Upper lobe of right lung (tissue), 1 donor: ENCODE results near the gene SLC45A1. TPM values are rescaled to one million over a fixed set of nuclear protein-coding genes. Genes with fewer than 3 reads are reported as not detected.

Experiments used
- ATAC-seq: fragments of 200-7000 bp; cut with Tn5 transposase; one replicate; pipeline ENCODE4 v1.9.1; 2020; ENCODE audit warnings: mild to moderate bottlenecking, moderate library complexity
- DNase-seq: peaks from one replicate; pipeline ENCODE4 v3.0.0-alpha.2; 2020
- H3K27ac ChIP-seq: fragments of 200-600 bp; one replicate; pipeline ENCODE4 v1.8.0; 2022
- H3K27me3 ChIP-seq: fragments of 200-600 bp; one replicate; pipeline ENCODE4 v1.8.0; 2022; ENCODE audit warnings: mild to moderate bottlenecking
- H3K36me3 ChIP-seq: fragments of 200-600 bp; one replicate; pipeline ENCODE4 v1.8.0; 2022
- H3K4me1 ChIP-seq: fragments of 200-600 bp; one replicate; pipeline ENCODE4 v1.8.0; 2022
- H3K4me3 ChIP-seq: fragments of 200-600 bp; one replicate; pipeline ENCODE4 v1.8.0; 2022; ENCODE audit warnings: mild to moderate bottlenecking
- H3K9me3 ChIP-seq: fragments of 200-600 bp; one replicate; pipeline ENCODE4 v1.8.0; 2022
- CTCF ChIP-seq: fragments of 200-600 bp; IDR thresholded peaks from one replicate; pipeline ENCODE4 v1.8.0; 2022; ENCODE audit warnings: antibody characterized with exemption
- intact Hi-C: fragments of 100-400 bp; cut with DNase I; formaldehyde crosslinking; loops from one replicate; pipeline ENCODE4 v1.11.0; 2022
- total RNA-seq: library from RNA; stranded (reverse); fragmentation: NEBNext Ultra II Directional; extraction: Animal tissue kit (Norgen Biotek cat#: 25700); gene quantifications from one replicate; pipeline ENCODE4 v1.2.1, GENCODE V29; 2021
- donor health status: DM: no; HTN: yes; CAD: no; lungs with severe emphysema.

SLC45A1 gene
- total RNA-seq, 1 donor from 2014 or later = 1.9 TPM

DNA sequence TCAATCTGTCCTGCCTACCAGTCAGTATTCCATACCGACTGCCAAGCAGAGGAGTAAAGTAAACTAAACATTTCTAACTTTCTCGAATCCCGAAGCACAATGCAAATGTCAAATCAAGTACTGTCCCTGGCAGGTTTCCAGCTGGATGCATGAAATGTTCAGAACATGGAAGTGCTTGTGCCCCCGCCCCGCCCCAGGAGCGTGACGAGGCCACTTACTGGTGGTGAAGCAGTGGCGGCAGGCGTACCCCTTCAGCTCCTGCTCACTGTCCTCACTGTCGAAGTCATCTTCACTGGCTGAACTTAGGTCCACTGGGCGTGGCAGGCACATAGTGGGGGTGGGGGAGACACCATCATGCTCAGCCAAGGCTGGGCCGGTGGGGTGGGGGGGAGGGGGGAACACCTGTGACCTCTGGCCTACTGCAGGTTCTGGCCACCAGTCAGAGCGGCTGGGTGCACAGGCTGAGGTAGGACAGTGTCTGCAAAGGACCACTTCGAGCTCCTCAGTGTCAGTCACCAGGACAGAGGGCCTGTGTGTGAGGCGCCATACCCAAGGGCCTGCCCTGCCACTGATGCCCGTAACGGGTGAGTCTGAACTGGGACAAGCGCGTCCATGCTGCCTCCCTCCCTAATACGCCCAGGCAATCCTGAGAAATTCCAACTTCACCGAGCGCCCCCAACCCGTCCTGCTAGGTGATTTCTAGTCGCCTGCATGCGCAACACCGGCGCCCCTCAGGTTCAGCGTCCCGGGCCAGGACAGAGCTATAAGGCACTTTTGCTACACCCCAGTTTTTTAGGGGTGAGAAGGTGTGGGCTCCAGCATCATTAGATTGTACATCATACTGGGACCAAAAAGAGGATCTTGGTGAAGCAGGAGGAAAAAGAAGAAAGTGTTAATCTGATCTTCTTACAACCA is 46.9 kb downstream of the SLC45A1 start:
- Histone ChIP-seq H3K9me3 (no peaks in the 10 kb centered on the region), H3K4me3 (no peak overlapping the region), H3K36me3 (peaks cover 66% of the 10 kb centered on the region), H3K27ac (peak overlapping the region; percentile 26), H3K27me3 (no peaks in the 10 kb centered on the region), H3K4me1 (peaks cover 28% of the 10 kb centered on the region)
- ATAC-seq (peak; percentile 34), DNase-seq (no peak)
- no peak for TF ChIP-seq CTCF
- intact Hi-C loops = no loop called here

DNA sequence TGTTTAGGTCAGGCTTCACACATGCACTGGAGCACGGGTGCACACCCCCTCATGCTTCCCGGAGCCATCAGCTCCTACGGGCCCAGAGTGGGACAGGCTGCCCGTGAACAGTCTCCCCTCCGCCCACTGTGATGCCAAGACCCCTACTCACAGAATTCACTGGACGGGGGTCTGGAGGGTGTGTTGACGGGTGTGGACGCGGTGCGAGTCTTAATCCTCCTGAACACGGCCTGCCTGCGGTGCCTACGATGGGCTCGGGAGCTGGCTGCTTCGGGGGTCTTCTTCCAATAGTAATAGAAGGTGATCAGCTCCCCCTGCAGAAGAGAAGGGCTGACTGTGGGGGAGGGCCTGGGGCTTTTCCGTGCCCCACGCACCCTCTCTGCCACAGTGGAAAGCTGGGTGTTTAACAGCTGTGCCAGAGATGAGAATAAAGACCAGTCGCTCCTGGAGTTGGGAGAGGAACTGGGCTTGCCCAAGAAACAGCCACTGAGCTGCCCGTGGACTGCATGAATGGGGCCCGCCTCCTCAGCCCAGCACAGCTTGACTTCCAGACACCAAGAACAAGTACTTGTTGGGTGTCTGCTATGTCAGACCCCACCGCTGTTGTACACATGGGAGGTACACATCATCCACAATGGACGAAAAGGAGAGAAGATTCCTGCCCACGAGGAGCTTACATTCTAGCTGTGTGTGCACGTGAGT is 47.9 kb downstream of the SLC45A1 start:
- DNase-seq (no peak), ATAC-seq (no peak)
- Histone ChIP-seq H3K36me3 (peaks cover 58% of the 10 kb centered on the region), H3K4me3 (no peak overlapping the region), H3K4me1 (peaks cover 34% of the 10 kb centered on the region), H3K9me3 (no peaks in the 10 kb centered on the region), H3K27ac (no peak overlapping the region), H3K27me3 (no peaks in the 10 kb centered on the region)
- TF ChIP-seq CTCF = no peak
- intact Hi-C loops = no loop called here

- no peaks in the 10 kb centered on the region for H3K27me3 ChIP-seq
- TF ChIP-seq CTCF = no peak
- H3K27ac ChIP-seq = no peak overlapping the region
- intact Hi-C loops = no loop called here
- ATAC-seq (no peak), DNase-seq (no peak)
- H3K4me3 ChIP-seq = no peak overlapping the region
- peaks cover 48% of the 10 kb centered on the region for H3K36me3 ChIP-seq
- H3K9me3 ChIP-seq = no peaks in the 10 kb centered on the region
- H3K4me1 ChIP-seq = peaks cover 50% of the 10 kb centered on the region
Measured at GRCh38 chr1:8367571-8368194, 49.8 kb downstream of the SLC45A1 start.

- H3K4me1 ChIP-seq = peaks cover 58% of the 10 kb centered on the region
- H3K36me3 ChIP-seq = peaks cover 34% of the 10 kb centered on the region
- H3K27ac ChIP-seq = no peak overlapping the region
- H3K4me3 ChIP-seq = no peak overlapping the region
- ATAC-seq = no peak
- DNase-seq = no peak
- intact Hi-C loops = no loop called here
- no peak for TF ChIP-seq CTCF
- H3K9me3 ChIP-seq = no peaks in the 10 kb centered on the region
- no peaks in the 10 kb centered on the region for H3K27me3 ChIP-seq
Measured at GRCh38 chr1:8368956-8369639, 51.2 kb downstream of the SLC45A1 start.
